Right lobe of liver (tissue), 6 donors: ENCODE measurements around the gene INSR. TPM values are rescaled to one million over a fixed set of nuclear protein-coding genes. Genes with fewer than 3 reads are reported as not detected.

Experiments used
- ATAC-seq, 4 donors: fragments of 200-7000 bp; cut with Tn5 transposase; one replicate each; pipeline ENCODE4 v1.9.1; 2020; ENCODE audit warnings: mild to moderate bottlenecking in 4 of 4, moderate library complexity in 4 of 4
- DNase-seq, 3 donors: peaks; one replicate each; pipeline ENCODE4 v3.0.0-alpha.2; 2020
- H3K27ac ChIP-seq, 3 donors: fragments of 200-600 bp; one replicate each; pipeline ENCODE4 v1.8.0; 2022
- H3K27me3 ChIP-seq, 2 donors: fragments of 200-600 bp; one replicate each; pipeline ENCODE4 v1.8.0; 2022
- H3K36me3 ChIP-seq, 4 donors: fragments of 200-600 bp; sonication (generic) in 1 of 4; one replicate each; pipeline versions ENCODE4 v1.5.1 to v1.8.0; 2017 to 2022; ENCODE audit warnings: control low read depth in 1 of 4
- H3K4me1 ChIP-seq, 4 donors: fragments of 200-600 bp; sonication (generic) in 1 of 4; one replicate each; pipeline versions ENCODE4 v1.5.1 to v1.8.0; 2017 to 2022; ENCODE audit warnings: control low read depth in 1 of 4
- H3K4me3 ChIP-seq, 3 donors: fragments of 200-600 bp; one replicate each; pipeline ENCODE4 v1.8.0; 2022
- H3K9me3 ChIP-seq, 4 donors: fragments of 200-600 bp; sonication (generic) in 1 of 4; one replicate each; pipeline versions ENCODE4 v1.5.1 to v1.8.0; 2017 to 2022; ENCODE audit warnings: control low read depth in 1 of 4
- POLR2A ChIP-seq: fragments of 450-650 bp; IDR thresholded peaks from one replicate; pipeline ENCODE4 v1.6.1; 2017; ENCODE audit warnings: antibody characterized with exemption, mild to moderate bottlenecking
- WGBS: methylation state at CpG from one replicate; pipeline ENCODE4 v1.1.6; 2018; ENCODE audit warnings: low coverage, low lambda C conversion rate; ENCODE audit not compliant: insufficient coverage; ENCODE audit errors: missing lambda C conversion rate; 5-methylcytosine and 5-hydroxymethylcytosine counted together
- intact Hi-C, 2 donors: fragments of 100-400 bp; cut with DNase I; formaldehyde crosslinking; loops; one replicate each; pipeline versions ENCODE4 v1.11.2 to v1.14.1; 2022
- total RNA-seq, 6 experiments: library from RNA; depleted of rRNA in 2 of 6; stranded (reverse); fragments of >200 nt in 2 of 6; fragmentation: NEBNext Ultra II Directional in 3 of 6; extraction: Animal tissue kit (Norgen Biotek cat#: 25700) in 3 of 6; gene quantifications; one replicate each; pipeline versions ENCODE4 v1.1.0 to v1.2.4, GENCODE V29; 2016 to 2023
- TF ChIP-seq, protein P1 (sequence below), 4 donors: fragments of 200-600 bp in 3 of 4; fragments of 450-650 bp in 1 of 4; IDR thresholded peaks; one replicate each; pipeline versions ENCODE4 v1.5.1 to v1.8.0; 2016 to 2022; ENCODE audit warnings: antibody characterized with exemption in 4 of 4, mild to moderate bottlenecking in 2 of 4
- donor health status: DM: no; HTN: yes; CAD: no.
- donor health status: DM: no; HTN: no; CAD: no.
- donor health status: DM: no; HTN: no; CAD: no.
- donor health status: DM: no; HTN: yes; CAD: no.
- donor health status: DM: no; HTN: yes; CAD: no.

INSR gene
- total RNA-seq, 6 experiments from 2014 or later, result 82.7 to 121 (median 106) TPM

DNA sequence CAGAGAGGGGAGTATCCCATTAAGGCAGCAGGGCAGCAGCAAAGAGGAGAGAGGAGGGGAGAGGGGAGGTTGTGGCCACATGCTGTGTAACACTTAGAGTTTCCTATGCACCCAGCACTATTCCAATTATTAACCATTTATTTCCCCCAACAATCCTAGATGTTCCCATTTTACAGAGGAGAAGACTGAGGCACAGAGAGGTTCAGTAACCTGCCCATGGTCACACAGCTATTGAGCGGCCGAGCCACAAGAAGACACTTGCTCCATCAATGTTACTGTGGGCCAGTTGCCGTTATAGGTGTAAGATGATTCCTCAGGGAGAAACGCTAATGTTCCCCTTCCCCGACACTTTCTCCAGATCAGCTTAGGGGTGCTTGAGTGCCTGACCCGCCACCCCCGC is 69.2 kb downstream of the INSR start:
- Histone ChIP-seq H3K9me3 (no peaks in the 10 kb centered on the region), H3K4me3 (no peak overlapping the region), H3K4me1 (peaks cover 0 to 41% (median 14%) of the 10 kb centered on the region in 4 donors), H3K27me3 (no peaks in the 10 kb centered on the region), H3K27ac (peak overlapping the region in 1 of 3 donors; percentile 74), H3K36me3 (no peaks in the 10 kb centered on the region)
- ATAC-seq (no peak), DNase-seq (no peak)
- WGBS, result 100% methylated on average over 7 of the region's 7 CpGs
- intact Hi-C loops, result no loop called here
- no peak for TF ChIP-seq POLR2A
- TF ChIP-seq, protein P1, sequence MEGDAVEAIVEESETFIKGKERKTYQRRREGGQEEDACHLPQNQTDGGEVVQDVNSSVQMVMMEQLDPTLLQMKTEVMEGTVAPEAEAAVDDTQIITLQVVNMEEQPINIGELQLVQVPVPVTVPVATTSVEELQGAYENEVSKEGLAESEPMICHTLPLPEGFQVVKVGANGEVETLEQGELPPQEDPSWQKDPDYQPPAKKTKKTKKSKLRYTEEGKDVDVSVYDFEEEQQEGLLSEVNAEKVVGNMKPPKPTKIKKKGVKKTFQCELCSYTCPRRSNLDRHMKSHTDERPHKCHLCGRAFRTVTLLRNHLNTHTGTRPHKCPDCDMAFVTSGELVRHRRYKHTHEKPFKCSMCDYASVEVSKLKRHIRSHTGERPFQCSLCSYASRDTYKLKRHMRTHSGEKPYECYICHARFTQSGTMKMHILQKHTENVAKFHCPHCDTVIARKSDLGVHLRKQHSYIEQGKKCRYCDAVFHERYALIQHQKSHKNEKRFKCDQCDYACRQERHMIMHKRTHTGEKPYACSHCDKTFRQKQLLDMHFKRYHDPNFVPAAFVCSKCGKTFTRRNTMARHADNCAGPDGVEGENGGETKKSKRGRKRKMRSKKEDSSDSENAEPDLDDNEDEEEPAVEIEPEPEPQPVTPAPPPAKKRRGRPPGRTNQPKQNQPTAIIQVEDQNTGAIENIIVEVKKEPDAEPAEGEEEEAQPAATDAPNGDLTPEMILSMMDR (IDR thresholded peaks at IDR 0.05), result no peak

DNA sequence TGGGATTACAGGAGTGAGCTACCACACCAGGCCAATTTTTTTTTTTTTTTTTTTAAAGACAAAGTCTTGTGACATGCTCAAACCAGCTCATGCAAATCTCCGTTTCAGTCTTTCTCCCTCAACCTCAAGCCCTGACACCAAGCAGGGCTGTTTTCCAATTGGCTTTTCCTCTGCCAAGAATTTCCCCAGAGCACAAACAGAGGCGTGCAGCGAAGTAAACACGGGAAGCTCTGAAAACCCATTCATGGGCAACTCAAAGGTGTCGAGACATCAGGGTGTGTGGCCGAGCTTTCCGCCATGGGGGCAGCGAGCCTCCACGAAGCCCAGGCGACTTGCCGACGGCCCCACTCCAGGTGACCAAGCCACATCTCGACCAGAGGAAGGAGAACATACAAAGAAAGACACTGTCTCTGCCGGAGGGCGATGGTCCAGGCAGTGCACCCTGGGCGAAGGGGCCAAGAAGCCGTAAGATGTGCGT is 70.0 kb downstream of the INSR start:
- ATAC-seq, result peak; percentile 75 to 87 (median 82)
- Histone ChIP-seq H3K4me3 (no peak overlapping the region), H3K36me3 (no peaks in the 10 kb centered on the region), H3K4me1 (peaks cover 0 to 41% (median 14%) of the 10 kb centered on the region in 4 donors), H3K27me3 (no peaks in the 10 kb centered on the region), H3K9me3 (no peaks in the 10 kb centered on the region), H3K27ac (peak overlapping the region in 2 of 3 donors; percentile 63 to 74)
- 18% methylated on average over 13 of the region's 18 CpGs for WGBS
- peak; percentile 44 to 87 (median 68) for DNase-seq
- intact Hi-C loops, result no loop called here
- TF ChIP-seq, protein P1 (IDR thresholded peaks at IDR 0.05), result no peak
- no peak for TF ChIP-seq POLR2A

DNA sequence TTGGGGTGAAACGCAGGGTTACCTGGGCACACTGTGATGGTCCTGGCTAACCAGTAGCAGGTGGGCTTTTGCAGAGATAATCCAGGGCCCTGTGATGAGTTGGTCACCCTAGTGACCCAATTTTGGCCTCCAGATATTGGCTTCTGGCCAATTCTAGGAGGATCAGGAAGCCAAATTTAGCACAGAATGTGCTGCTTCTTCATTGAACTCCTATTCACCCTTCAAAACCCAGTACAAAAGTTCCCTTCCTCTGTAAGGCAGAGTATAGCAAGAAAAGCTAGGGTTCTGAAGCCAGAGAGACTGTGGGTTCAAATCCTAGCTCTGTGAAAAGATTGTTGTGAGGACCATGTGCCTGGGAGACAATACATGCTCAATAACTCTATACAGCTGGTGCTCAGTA is 70.8 kb downstream of the INSR start:
- ATAC-seq, result peak in 2 of 4 donors; percentile 7 to 17

DNA sequence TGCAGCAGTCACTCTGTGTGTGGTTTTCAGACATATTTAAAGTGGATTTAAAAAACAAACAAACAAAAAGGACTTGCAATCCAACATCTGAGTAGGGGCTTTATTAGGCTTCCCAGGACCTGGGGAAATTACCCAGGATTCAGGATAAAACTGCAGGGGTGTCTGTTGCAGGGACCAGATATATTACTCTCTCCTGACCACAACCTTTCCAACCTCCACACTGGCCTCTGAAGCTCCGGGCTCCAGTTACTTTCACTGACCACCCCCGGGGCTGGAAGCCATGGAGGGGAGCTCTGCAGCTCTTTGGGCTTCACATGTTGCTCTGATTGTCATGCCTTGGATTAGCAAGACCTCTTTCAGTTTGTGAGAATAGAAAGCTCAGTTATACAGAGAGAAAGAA is 75.2 kb downstream of the INSR start:
- WGBS, result 73% methylated on average over 2 of the region's 2 CpGs
- no peaks in the 10 kb centered on the region for H3K9me3 ChIP-seq

More for the DNA sequence above, 70.8 kb downstream of the INSR start:
- no peak overlapping the region for H3K4me3 ChIP-seq
- H3K27me3 ChIP-seq, result no peaks in the 10 kb centered on the region
- H3K27ac ChIP-seq, result peak overlapping the region in 2 of 3 donors; percentile 63 to 74
- TF ChIP-seq, protein P1 (IDR thresholded peaks at IDR 0.05), result no peak
- no peak for DNase-seq
- intact Hi-C loops, result no loop called here
- WGBS, result no CpG with 5 or more reads among the region's 1 CpG
- H3K9me3 ChIP-seq, result no peaks in the 10 kb centered on the region
- H3K4me1 ChIP-seq, result peaks cover 0 to 41% (median 14%) of the 10 kb centered on the region in 4 donors
- H3K36me3 ChIP-seq, result no peaks in the 10 kb centered on the region

DNA sequence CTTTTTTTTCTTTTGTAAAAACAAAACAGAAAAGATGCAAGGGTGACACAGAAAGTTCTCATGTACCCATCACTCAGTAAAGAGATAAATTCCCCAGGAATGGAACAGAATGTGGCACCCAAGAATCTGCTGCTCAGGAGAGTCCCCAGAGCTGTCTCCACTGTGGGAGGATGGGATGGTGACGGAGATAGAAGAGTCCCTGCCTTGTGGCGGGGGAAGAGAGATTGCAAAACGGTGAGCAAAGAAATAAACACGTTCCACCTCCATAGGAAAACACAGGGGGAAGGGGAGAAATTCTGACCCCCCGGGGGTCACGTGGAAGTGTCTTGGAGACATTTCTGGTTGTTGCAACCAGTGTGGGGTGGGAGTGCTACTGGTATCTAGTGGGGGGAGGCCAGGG is 76.4 kb downstream of the INSR start:
- H3K36me3 ChIP-seq, result no peaks in the 10 kb centered on the region
- TF ChIP-seq, protein P1 (IDR thresholded peaks at IDR 0.05), result no peak
- TF ChIP-seq POLR2A, result no peak
- no peaks in the 10 kb centered on the region for H3K27me3 ChIP-seq
- peaks cover 0 to 9% (median 3%) of the 10 kb centered on the region in 4 donors for H3K4me1 ChIP-seq
- H3K9me3 ChIP-seq, result no peaks in the 10 kb centered on the region
- WGBS, result 49% methylated on average over 6 of the region's 6 CpGs
- DNase-seq, result no peak
- peak overlapping the region in 2 of 3 donors; percentile 5 to 37 for H3K27ac ChIP-seq
- peak in 3 of 4 donors; percentile 11 to 40 (median 13) for ATAC-seq
- no peak overlapping the region for H3K4me3 ChIP-seq
- intact Hi-C loops, result no loop called here

More for the DNA sequence above, 75.2 kb downstream of the INSR start:
- peak overlapping the region in 1 of 3 donors; percentile 3 for H3K27ac ChIP-seq
- no peak for TF ChIP-seq POLR2A
- H3K36me3 ChIP-seq, result no peaks in the 10 kb centered on the region
- peaks cover 0 to 18% (median 8%) of the 10 kb centered on the region in 4 donors for H3K4me1 ChIP-seq
- H3K4me3 ChIP-seq, result no peak overlapping the region
- no peaks in the 10 kb centered on the region for H3K27me3 ChIP-seq
- no peak for DNase-seq
- no peak for ATAC-seq
- intact Hi-C loops, result no loop called here
